Measurements from ENCODE around the gene PPP2R5E. TPM values are rescaled to one million over a fixed set of nuclear protein-coding genes. Genes with fewer than 3 reads are reported as not detected.

Gene PPP2R5E
- total RNA-seq, 1 donor from 2014 or later, result 67.7 TPM

GRCh38 chr14:63345826-63346225 lies 197.4 kb downstream of the PPP2R5E start:
- Mint-ChIP-seq H3K4me3 (ENCODE audit: unreplicated experiment) (no peak overlapping the region), H3K36me3 (ENCODE audit: unreplicated experiment) (no peaks in the 10 kb centered on the region), H3K4me1 (ENCODE audit: low read depth, unreplicated experiment) (peaks cover 3% of the 10 kb centered on the region), H3K9me3 (ENCODE audit: unreplicated experiment) (no peaks in the 10 kb centered on the region), H3K27me3 (ENCODE audit: unreplicated experiment) (no peaks in the 10 kb centered on the region), H3K27ac (ENCODE audit: unreplicated experiment) (no peak overlapping the region)
- TF ChIP-seq CTCF (IDR thresholded peaks at IDR 0.05; ENCODE audit: partially characterized antibody, unreplicated experiment), result no peak
- no peak for DNase-seq

DNA sequence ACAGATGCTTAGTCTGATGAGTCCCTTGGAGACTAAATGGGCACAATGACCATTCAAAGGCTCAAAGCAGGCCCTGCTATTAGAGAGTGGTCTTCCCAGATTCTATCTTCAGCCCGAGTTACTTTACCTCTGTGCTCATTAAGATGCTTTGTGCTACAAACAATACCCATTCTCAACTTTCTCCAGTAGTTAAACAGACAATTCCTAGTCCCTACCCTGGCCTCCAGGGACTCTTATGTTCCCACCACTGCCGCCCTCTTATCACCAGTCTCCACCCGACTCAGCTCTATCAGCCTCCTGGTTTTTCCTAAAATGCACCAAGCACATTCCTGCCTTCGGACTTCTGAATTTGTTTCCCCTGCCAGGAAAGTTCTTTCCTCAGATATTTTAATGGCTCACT lies 198.8 kb downstream of the PPP2R5E start:
- Mint-ChIP-seq H3K27me3 (ENCODE audit: unreplicated experiment) (no peaks in the 10 kb centered on the region), H3K4me3 (ENCODE audit: unreplicated experiment) (no peak overlapping the region), H3K36me3 (ENCODE audit: unreplicated experiment) (peaks cover 4% of the 10 kb centered on the region), H3K4me1 (ENCODE audit: low read depth, unreplicated experiment) (peaks cover 3% of the 10 kb centered on the region), H3K9me3 (ENCODE audit: unreplicated experiment) (no peaks in the 10 kb centered on the region), H3K27ac (ENCODE audit: unreplicated experiment) (no peak overlapping the region)
- no peak for DNase-seq
- no peak for TF ChIP-seq CTCF (IDR thresholded peaks at IDR 0.05; ENCODE audit: partially characterized antibody, unreplicated experiment)

GRCh38 chr14:63343878-63344277 lies 199.3 kb downstream of the PPP2R5E start:
- Mint-ChIP-seq H3K36me3 (ENCODE audit: unreplicated experiment) (peaks cover 4% of the 10 kb centered on the region), H3K27ac (ENCODE audit: unreplicated experiment) (no peak overlapping the region), H3K9me3 (ENCODE audit: unreplicated experiment) (no peaks in the 10 kb centered on the region), H3K4me3 (ENCODE audit: unreplicated experiment) (no peak overlapping the region), H3K4me1 (ENCODE audit: low read depth, unreplicated experiment) (peaks cover 3% of the 10 kb centered on the region), H3K27me3 (ENCODE audit: unreplicated experiment) (no peaks in the 10 kb centered on the region)
- TF ChIP-seq CTCF (IDR thresholded peaks at IDR 0.05; ENCODE audit: partially characterized antibody, unreplicated experiment), result no peak
- DNase-seq, result no peak

GRCh38 chr14:63342371-63342770 lies 200.8 kb downstream of the PPP2R5E start:
- no peak for TF ChIP-seq CTCF (IDR thresholded peaks at IDR 0.05; ENCODE audit: partially characterized antibody, unreplicated experiment)
- no peak for DNase-seq
- Mint-ChIP-seq H3K4me3 (ENCODE audit: unreplicated experiment) (no peak overlapping the region), H3K36me3 (ENCODE audit: unreplicated experiment) (peaks cover 4% of the 10 kb centered on the region), H3K4me1 (ENCODE audit: low read depth, unreplicated experiment) (peaks cover 3% of the 10 kb centered on the region), H3K9me3 (ENCODE audit: unreplicated experiment) (peaks cover 1% of the 10 kb centered on the region), H3K27ac (ENCODE audit: unreplicated experiment) (no peak overlapping the region), H3K27me3 (ENCODE audit: unreplicated experiment) (no peaks in the 10 kb centered on the region)

- H3K27me3 Mint-ChIP-seq (ENCODE audit: unreplicated experiment), result no peaks in the 10 kb centered on the region
- no peaks in the 10 kb centered on the region for H3K9me3 Mint-ChIP-seq (ENCODE audit: unreplicated experiment)
- no peaks in the 10 kb centered on the region for H3K4me1 Mint-ChIP-seq (ENCODE audit: low read depth, unreplicated experiment)
- no peaks in the 10 kb centered on the region for H3K36me3 Mint-ChIP-seq (ENCODE audit: unreplicated experiment)
- no peak for DNase-seq
- no peak for TF ChIP-seq CTCF (IDR thresholded peaks at IDR 0.05; ENCODE audit: partially characterized antibody, unreplicated experiment)
- H3K27ac Mint-ChIP-seq (ENCODE audit: unreplicated experiment), result no peak overlapping the region
- no peak overlapping the region for H3K4me3 Mint-ChIP-seq (ENCODE audit: unreplicated experiment)
These were observed 214.1 kb downstream of the PPP2R5E start for GRCh38 chr14:63328787-63329737.

Measured in glutamatergic neuron (in vitro differentiated cells).